HG03159 (cell line): ENCODE data around the gene ATXN1.
A peak's percentile ranks its signal among the peaks of the same experiment; 100 is the strongest.

Source experiments
- ATAC-seq: cut with Tn5 transposase; IDR thresholded peaks from one replicate; pipeline ENCODE4 v1.9.1; 2021; ENCODE audit warnings: mild to moderate bottlenecking, moderate library complexity; ENCODE audit not compliant: unreplicated experiment

ATXN1 gene

GRCh38 chr6:16783952-16784565 is 22.8 kb upstream of the ATXN1 start:
- no peak for ATAC-seq

DNA sequence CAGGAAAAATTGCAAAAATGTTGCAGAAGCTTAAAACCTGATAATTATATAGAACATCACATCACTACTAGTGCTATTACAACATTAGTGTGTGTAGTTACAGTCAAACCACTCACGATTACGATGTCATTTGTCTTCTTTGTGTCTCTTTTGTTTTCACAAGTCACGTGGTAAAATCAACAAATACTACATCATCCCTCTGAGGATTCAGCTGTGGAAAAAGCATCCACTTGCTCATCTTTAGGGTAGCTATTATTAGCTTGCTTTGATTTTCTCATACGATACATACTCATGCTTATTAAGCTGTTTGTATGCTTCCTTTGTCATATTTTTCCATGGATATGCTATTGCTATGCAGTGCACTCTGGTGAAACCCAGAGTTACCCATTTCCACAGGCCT is 22.2 kb upstream of the ATXN1 start:
- ATAC-seq, result no peak

DNA sequence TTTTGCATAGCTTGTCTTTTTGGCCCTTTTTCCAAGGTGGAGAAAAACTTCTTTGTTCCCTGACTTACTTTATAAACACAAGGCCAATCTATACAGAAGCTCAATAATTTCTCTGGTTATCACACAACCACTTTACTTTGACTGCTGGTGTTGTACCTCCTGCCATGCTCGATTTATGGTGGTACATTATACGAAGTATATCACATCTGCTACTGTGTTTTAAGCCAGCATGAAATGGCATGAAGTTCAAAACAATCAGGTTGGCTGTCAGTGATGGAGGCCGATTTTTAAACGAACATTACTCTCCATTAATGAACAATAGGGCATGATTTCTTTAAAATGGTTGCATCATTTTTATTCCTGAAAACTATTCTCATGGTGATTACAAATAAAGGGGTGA is 21.0 kb upstream of the ATXN1 start:
- ATAC-seq, result no peak

GRCh38 chr6:16781348-16782169 is 20.3 kb upstream of the ATXN1 start:
- no peak for ATAC-seq

DNA sequence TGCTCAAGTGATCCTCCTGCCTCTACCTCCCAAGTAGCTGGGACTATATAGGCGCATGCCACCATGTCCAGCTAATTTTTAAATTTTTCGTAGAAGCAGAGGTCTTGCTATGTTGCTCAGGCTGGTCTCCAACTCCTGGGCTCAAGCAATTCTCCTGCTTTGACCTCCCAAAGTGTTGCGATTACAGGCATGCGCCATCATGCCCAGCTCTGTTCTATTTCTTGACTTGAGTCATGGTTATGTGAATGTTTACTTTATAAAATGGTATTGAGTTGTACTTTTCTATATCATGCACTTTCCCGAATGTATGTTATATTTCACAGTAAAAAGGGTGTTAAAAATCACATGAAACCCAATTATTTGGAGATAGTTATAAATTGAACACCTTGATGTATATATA is 17.3 kb upstream of the ATXN1 start:
- ATAC-seq, result no peak

GRCh38 chr6:16777794-16778193 is 16.5 kb upstream of the ATXN1 start:
- ATAC-seq, result no peak

DNA sequence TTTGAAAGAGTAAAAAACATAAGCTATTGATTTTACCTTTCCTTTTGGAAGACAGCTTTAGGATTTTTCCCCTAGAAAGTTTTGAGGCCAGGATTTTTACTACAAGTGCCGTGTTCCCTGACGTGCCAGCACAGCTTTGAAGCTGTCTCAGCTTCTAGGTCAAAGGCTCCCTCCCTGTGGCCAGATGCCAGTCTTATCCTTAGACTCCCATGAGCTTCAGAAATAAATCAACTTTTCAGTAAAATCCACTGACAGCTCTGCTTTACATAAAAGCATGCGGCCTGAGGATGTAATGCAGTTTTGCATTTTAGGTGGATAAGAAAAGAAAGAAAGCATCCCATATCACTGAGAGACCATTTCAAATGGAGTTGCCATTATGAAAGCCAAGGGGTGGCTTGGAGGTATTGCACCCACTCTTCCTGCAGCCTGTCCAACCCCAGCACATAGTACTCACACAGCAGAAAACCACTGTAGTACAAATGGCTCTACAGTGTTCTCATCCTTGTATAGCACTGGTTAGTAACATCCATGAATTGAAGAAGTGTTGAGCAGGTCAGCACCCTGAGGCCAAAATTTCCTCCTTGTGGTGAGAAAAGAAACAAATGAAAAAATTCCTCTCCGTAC is 15.2 kb upstream of the ATXN1 start:
- no peak for ATAC-seq

DNA sequence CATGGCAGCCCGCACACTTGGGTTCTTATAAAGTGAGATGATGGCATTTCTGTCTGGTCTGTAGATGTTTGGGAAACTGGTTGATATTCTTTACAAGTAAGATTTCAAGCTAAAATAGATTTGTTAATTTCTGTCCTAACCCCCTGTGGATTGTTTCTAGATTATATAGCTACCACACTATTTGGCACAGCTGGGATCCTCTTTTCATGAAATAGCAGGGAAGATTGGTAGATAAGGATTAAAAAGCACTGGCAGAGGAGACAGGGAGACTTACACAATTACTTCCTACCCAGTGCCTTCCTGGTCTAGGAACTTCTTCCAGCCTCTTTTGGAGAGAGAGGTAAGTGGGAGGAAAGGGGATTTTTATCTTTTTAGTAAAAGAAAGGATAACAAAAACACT is 13.2 kb upstream of the ATXN1 start:
- ATAC-seq, result no peak

DNA sequence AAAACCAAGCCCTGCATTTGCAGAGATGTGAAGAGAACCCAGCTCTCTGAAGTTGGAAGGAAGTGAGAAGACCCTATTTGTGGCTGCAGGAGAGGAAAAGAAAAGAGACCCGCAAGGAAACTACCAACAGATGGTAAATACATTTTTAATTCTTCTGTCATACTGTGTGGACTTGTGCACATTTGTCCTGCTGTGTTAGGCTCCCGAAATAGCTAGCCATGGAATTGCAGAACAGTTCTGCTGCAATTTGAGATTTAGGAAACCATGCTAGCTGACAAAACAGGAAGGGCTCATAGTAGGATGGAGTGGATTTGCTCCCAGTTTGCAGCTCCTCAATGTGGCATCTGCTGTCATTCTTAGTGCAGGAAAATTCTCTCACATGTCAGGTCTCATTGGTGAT is 12.1 kb upstream of the ATXN1 start:
- ATAC-seq, result no peak

GRCh38 chr6:16770701-16771569 is 9.7 kb upstream of the ATXN1 start:
- peak; percentile 87 for ATAC-seq

DNA sequence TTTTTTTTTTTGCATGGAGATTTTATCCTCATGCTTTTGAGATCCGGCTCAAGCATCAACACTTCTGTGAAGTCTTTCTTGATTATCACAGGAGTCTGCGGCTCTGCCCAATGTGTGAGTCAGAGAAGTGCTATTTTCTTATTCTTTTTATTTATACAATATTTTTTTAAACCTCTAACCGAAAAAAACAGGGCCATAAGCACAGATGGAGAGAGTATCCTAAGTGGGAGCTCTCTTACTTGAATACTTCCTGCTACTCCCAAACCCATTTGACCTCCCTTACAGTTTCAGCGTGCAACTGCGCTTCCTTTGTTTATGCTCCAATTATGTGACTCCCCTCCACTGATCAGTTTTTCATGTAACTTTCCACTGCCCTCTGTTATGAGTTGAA is 8.7 kb upstream of the ATXN1 start:
- ATAC-seq, result no peak

GRCh38 chr6:16769131-16769985 is 8.1 kb upstream of the ATXN1 start:
- ATAC-seq, result no peak

GRCh38 chr6:16768477-16768830 is 7.2 kb upstream of the ATXN1 start:
- ATAC-seq, result no peak

DNA sequence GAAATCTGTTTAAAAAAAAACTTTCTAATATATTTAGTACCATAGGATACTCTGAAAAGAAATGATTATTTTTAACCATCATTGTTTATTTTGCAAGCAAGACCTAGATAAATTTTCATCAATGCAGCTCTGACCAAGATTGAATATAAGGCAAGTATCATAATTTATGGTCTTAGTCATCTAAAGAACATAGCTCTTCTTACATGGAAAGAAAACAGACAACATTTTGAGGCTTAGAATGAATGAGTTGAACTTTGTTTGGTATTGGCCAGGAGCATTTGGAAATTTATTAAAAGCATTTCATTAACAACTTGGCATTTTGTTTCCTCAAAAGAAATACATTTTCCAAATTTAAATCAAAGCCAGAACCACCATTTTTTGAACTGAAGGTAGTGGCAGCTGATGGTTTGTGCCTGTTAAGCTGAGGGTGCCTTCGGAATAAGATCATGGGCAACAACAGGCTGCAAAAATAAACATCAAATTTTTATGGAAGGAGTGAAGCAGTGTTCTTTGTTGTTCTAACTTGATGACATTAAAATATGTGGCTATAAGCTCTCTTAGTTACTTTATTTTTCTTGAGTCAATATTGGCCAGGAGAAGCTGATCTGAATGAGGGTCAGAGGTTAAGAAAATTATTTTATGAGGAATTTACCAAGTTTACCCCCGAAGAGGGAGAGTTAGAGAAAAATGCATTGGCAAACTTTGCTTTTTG is 6.7 kb upstream of the ATXN1 start:
- no peak for ATAC-seq

GRCh38 chr6:16766836-16767745 is 5.8 kb upstream of the ATXN1 start:
- no peak for ATAC-seq

- ATAC-seq, result no peak
Measured at GRCh38 chr6:16766043-16766536, 4.8 kb upstream of the ATXN1 start.

DNA sequence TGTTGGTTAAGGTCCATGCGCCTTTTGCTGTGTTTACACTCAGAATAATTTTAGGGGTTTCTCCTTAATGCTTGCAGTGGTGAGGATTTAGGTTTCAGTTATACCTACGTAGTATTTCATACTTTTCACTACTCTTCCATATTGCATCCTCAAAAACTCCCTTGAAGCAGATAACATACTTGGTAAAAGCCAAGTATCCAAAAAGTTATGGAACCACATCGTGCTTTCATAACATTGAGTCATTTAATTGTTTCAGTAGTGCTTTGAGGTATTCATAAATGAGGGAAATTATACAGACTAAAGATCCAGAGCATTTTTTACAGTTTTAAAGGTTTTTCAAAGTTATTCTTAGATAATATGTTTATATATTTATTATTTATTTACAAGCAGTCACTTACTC is 4.0 kb upstream of the ATXN1 start:
- ATAC-seq, result no peak

GRCh38 chr6:16764188-16764950 is 3.1 kb upstream of the ATXN1 start:
- ATAC-seq, result no peak
